Common myeloid progenitor, CD34-positive (primary cell): ENCODE data around the gene WDR70.
A peak's percentile ranks its signal among the peaks of the same experiment; 100 is the strongest.
"Not testable (repeated sequence)": the region's sequence is repeated elsewhere in the genome, so short reads cannot be mapped to it uniquely, and the experiment has no call there.

Source experiments
- CTCF ChIA-PET: fragments of 350-600 bp; sonication (Branson Sonifier 250); formaldehyde crosslinking; loops from one replicate; lab custom pipeline; 2021; ENCODE audit warnings: antibody characterized with exemption; lab: Charles Lee
- POLR2A ChIA-PET: fragments of 350-600 bp; sonication (Branson Sonifier 250); formaldehyde crosslinking; loops from one replicate; lab custom pipeline; 2021; ENCODE audit warnings: antibody characterized with exemption; lab: Charles Lee
- DNase-seq, 3 donors: peaks; one replicate each; pipeline versions ENCODE4 v3.0.0 to v3.0.0-alpha.2; 2013
- H3K27ac ChIP-seq, 2 experiments: 1 replicate in 1 of 2; 2 replicates in 1 of 2; pipeline ENCODE4 v1.7.0; 2013; ENCODE audit warnings: inconsistent platforms in 2 of 2, low read length in 2 of 2, mild to moderate bottlenecking in 2 of 2, low read depth in 1 of 2, moderate library complexity in 1 of 2; ENCODE audit not compliant: severe bottlenecking in 2 of 2, insufficient read depth in 1 of 2, poor library complexity in 1 of 2
- H3K27me3 ChIP-seq, 5 experiments: replicated peaks in 2 of 5; 1 replicate in 3 of 5; 2 replicates in 2 of 5; pipeline versions ENCODE4 v1.6.1 to v1.7.0; 2013; ENCODE audit warnings: low read length in 4 of 5, mild to moderate bottlenecking in 2 of 5, moderate library complexity in 2 of 5, inconsistent platforms in 1 of 5; ENCODE audit not compliant: insufficient read depth in 5 of 5, control insufficient read depth in 4 of 5
- H3K36me3 ChIP-seq, 4 experiments: 1 replicate in 2 of 4; 2 replicates in 2 of 4; pipeline versions ENCODE4 v1.6.1 to v1.7.0; 2013; ENCODE audit warnings: low read length in 3 of 4, control low read depth in 1 of 4, mild to moderate bottlenecking in 1 of 4; ENCODE audit not compliant: control insufficient read depth in 4 of 4, insufficient read depth in 4 of 4
- H3K4me1 ChIP-seq, 4 experiments: 1 replicate in 3 of 4; 2 replicates in 1 of 4; pipeline versions ENCODE4 v1.6.1 to v1.7.1; 2013; ENCODE audit warnings: low read length in 3 of 4, mild to moderate bottlenecking in 3 of 4, control low read depth in 1 of 4, inconsistent platforms in 1 of 4, moderate library complexity in 1 of 4; ENCODE audit not compliant: control insufficient read depth in 4 of 4, insufficient read depth in 4 of 4; ENCODE audit errors: control extremely low read depth in 1 of 4
- H3K4me3 ChIP-seq, 7 experiments: 1 replicate in 4 of 7; 2 replicates in 3 of 7; pipeline versions ENCODE4 v1.5.1 to v1.7.0; 2013; ENCODE audit warnings: mild to moderate bottlenecking in 7 of 7, low read length in 6 of 7, moderate library complexity in 6 of 7, inconsistent platforms in 2 of 7, low read depth in 2 of 7, control low read depth in 1 of 7; ENCODE audit not compliant: insufficient read depth in 4 of 7, control insufficient read depth in 1 of 7; ENCODE audit errors: extremely low read depth in 1 of 7
- H3K9me3 ChIP-seq, 5 experiments: 1 replicate in 4 of 5; 2 replicates in 1 of 5; pipeline versions ENCODE4 v1.6.1 to v1.7.1; 2013; ENCODE audit warnings: low read length in 4 of 5, mild to moderate bottlenecking in 2 of 5, inconsistent platforms in 1 of 5, low read depth in 1 of 5, moderate library complexity in 1 of 5; ENCODE audit not compliant: control insufficient read depth in 4 of 5, insufficient read depth in 2 of 5; ENCODE audit errors: control extremely low read depth in 1 of 5
- whole genome bisulfite sequencing: methylation state at CpG from one replicate; pipeline ENCODE4 v1.1.5; 2013; ENCODE audit not compliant: insufficient coverage; 5-methylcytosine and 5-hydroxymethylcytosine counted together

The WDR70 gene

GRCh38 chr5:37774912-37775483 is 395.9 kb downstream of the WDR70 start:
- H3K9me3 ChIP-seq, result peaks cover 0 to 10% (median 6%) of the 10 kb centered on the region in 5 experiments
- peaks cover 0 to 2% (median 0%) of the 10 kb centered on the region in 4 experiments for H3K4me1 ChIP-seq
- H3K27ac ChIP-seq, result no peak overlapping the region
- no peak overlapping the region for H3K4me3 ChIP-seq
- no peaks in the 10 kb centered on the region for H3K36me3 ChIP-seq
- WGBS, result 95% methylated on average over 8 of the region's 9 CpGs
- ChIA-PET CTCF (interaction anchor here (2.3 kb wide), 1 partner anchor 10 kb away, joined by 7 read pairs; no protein-coding TSS in a partner anchor), POLR2A (no interaction called here)
- peaks cover 0 to 2% (median 0%) of the 10 kb centered on the region in 5 experiments for H3K27me3 ChIP-seq
- peak; percentile 14 to 43 (median 42) for DNase-seq

GRCh38 chr5:37776826-37777225 is 397.7 kb downstream of the WDR70 start:
- Histone ChIP-seq H3K27me3 (no peaks in the 10 kb centered on the region), H3K27ac (no peak overlapping the region), H3K9me3 (peaks cover 0 to 10% (median 6%) of the 10 kb centered on the region in 5 experiments), H3K4me3 (no peak overlapping the region), H3K36me3 (no peaks in the 10 kb centered on the region), H3K4me1 (no peaks in the 10 kb centered on the region)
- no peak for DNase-seq
- ChIA-PET CTCF (no interaction called here), POLR2A (no interaction called here)
- WGBS, result 93% methylated on average over 6 of the region's 7 CpGs

- Histone ChIP-seq H3K36me3 (no peaks in the 10 kb centered on the region), H3K9me3 (peaks cover 0 to 10% (median 6%) of the 10 kb centered on the region in 5 experiments), H3K4me3 (no peak overlapping the region), H3K27ac (no peak overlapping the region), H3K27me3 (no peaks in the 10 kb centered on the region), H3K4me1 (no peaks in the 10 kb centered on the region)
- DNase-seq, result no peak
- WGBS, result 96% methylated on average over 15 of the region's 15 CpGs
- ChIA-PET CTCF (no interaction called here), POLR2A (no interaction called here)
These were observed 398.5 kb downstream of the WDR70 start for GRCh38 chr5:37777432-37778130.

GRCh38 chr5:37781409-37781808 is 402.3 kb downstream of the WDR70 start:
- H3K9me3 ChIP-seq, H3K4me1 ChIP-seq, POLR2A ChIA-PET, H3K27ac ChIP-seq, H3K36me3 ChIP-seq, H3K4me3 ChIP-seq, H3K27me3 ChIP-seq: not testable (repeated sequence)
- DNase-seq, result peak in 1 of 3 donors; percentile 22
- WGBS, result no CpG with 5 or more reads among the region's 8 CpGs
- CTCF ChIA-PET, result interaction anchor here (1.3 kb wide), 1 partner anchor 14 kb away, joined by 3 read pairs; no protein-coding TSS in a partner anchor

GRCh38 chr5:37786416-37786815 is 407.3 kb downstream of the WDR70 start:
- DNase-seq, result no peak
- Histone ChIP-seq H3K27me3 (peaks cover 0 to 2% (median 0%) of the 10 kb centered on the region in 5 experiments), H3K36me3 (no peaks in the 10 kb centered on the region), H3K4me3 (no peak overlapping the region), H3K27ac (no peak overlapping the region), H3K9me3 (peaks cover 0 to 2% (median 0%) of the 10 kb centered on the region in 5 experiments), H3K4me1 (no peaks in the 10 kb centered on the region)
- ChIA-PET POLR2A (no interaction called here), CTCF (no interaction called here)
- 100% methylated on average over 1 of the region's 2 CpGs for WGBS

- 98% methylated on average over 4 of the region's 5 CpGs for WGBS
- Histone ChIP-seq H3K27ac (no peak overlapping the region), H3K36me3 (no peaks in the 10 kb centered on the region), H3K4me1 (no peaks in the 10 kb centered on the region), H3K4me3 (no peak overlapping the region), H3K27me3 (peaks cover 0 to 2% (median 0%) of the 10 kb centered on the region in 5 experiments), H3K9me3 (peaks cover 0 to 7% (median 0%) of the 10 kb centered on the region in 5 experiments)
- ChIA-PET POLR2A (no interaction called here), CTCF (no interaction called here)
- DNase-seq, result no peak
These were observed 407.9 kb downstream of the WDR70 start for GRCh38 chr5:37786862-37787519.

GRCh38 chr5:37787742-37788141 is 408.6 kb downstream of the WDR70 start:
- Histone ChIP-seq H3K4me3 (no peak overlapping the region), H3K27me3 (peaks cover 0 to 2% (median 0%) of the 10 kb centered on the region in 5 experiments), H3K9me3 (peaks cover 0 to 12% (median 0%) of the 10 kb centered on the region in 5 experiments), H3K36me3 (no peaks in the 10 kb centered on the region), H3K4me1 (no peaks in the 10 kb centered on the region), H3K27ac (no peak overlapping the region)
- WGBS, result 100% methylated on average over 5 of the region's 6 CpGs
- DNase-seq, result no peak
- ChIA-PET CTCF (no interaction called here), POLR2A (no interaction called here)
